Right lobe of liver (tissue), 4 donors: ENCODE data around the gene POLQ.

Source experiments
- CTCF ChIP-seq, 4 donors: fragments of 200-600 bp in 3 of 4; fragments of 450-650 bp in 1 of 4; IDR thresholded peaks; one replicate each; pipeline versions ENCODE4 v1.5.1 to v1.8.0; 2016 to 2022; ENCODE audit warnings: antibody characterized with exemption in 4 of 4, mild to moderate bottlenecking in 2 of 4
- POLR2A ChIP-seq: fragments of 450-650 bp; IDR thresholded peaks from one replicate; pipeline ENCODE4 v1.6.1; 2017; ENCODE audit warnings: antibody characterized with exemption, mild to moderate bottlenecking
- donor health status: DM: no; HTN: no; CAD: no.
- donor health status: DM: no; HTN: no; CAD: no.
- donor health status: DM: no; HTN: yes; CAD: no.

- no peak for TF ChIP-seq CTCF (IDR thresholded peaks at IDR 0.05)
- TF ChIP-seq POLR2A, result no peak
Measured at GRCh38 chr3:121399820-121400219, 146.0 kb downstream of the POLQ start.
